Measurements from ENCODE around the gene KRTAP6-1.

KRTAP6-1 gene

GRCh38 chr21:30579346-30579745 is 34.4 kb downstream of the KRTAP6-1 start:
- DNase-seq (ENCODE audit: low spot score) (no peak), FAIRE-seq (no peak)

GRCh38 chr21:30577766-30578165 is 36.0 kb downstream of the KRTAP6-1 start:
- no peak for DNase-seq (ENCODE audit: low spot score)
- no peak for FAIRE-seq

- DNase-seq (ENCODE audit: low spot score), result no peak
- no peak for FAIRE-seq
Measured at GRCh38 chr21:30567617-30568016, 46.1 kb downstream of the KRTAP6-1 start.

- FAIRE-seq (no peak), DNase-seq (ENCODE audit: low spot score) (no peak)
Measured at GRCh38 chr21:30563630-30564029, 50.1 kb downstream of the KRTAP6-1 start.

Measured in RCC 7860 (cell line).